H1 (cell line): ENCODE data around the gene TGM2.

ENCODE experiments used
- EZH2 ChIP-seq: fragments of 200-600 bp; sonication (generic); IDR thresholded peaks from 2 replicates; pipeline ENCODE4 v1.7.1; 2012; ENCODE audit warnings: low read depth, mild to moderate bottlenecking, moderate library complexity, low read length, inconsistent platforms; ENCODE audit not compliant: severe bottlenecking
- JUND ChIP-seq: IDR thresholded peaks from 2 replicates; pipeline ENCODE4 v1.6.1; 2011; ENCODE audit warnings: mild to moderate bottlenecking, improper control_type of control experiment, low read length
- SIRT6 ChIP-seq: IDR thresholded peaks from one replicate; pipeline ENCODE4 v1.7.1; 2012; ENCODE audit warnings: low read length, inconsistent platforms
- TEAD4 ChIP-seq: IDR thresholded peaks from 2 replicates; pipeline ENCODE4 v1.6.1; 2012; ENCODE audit warnings: low read depth, low read length, inconsistent platforms, mixed read lengths
- TF ChIP-seq, protein P1 (sequence below), 3 experiments: IDR thresholded peaks; 1 replicate in 2 of 3; 2 replicates in 1 of 3; pipeline versions ENCODE4 v1.5.1 to v1.6.1; 2011; ENCODE audit warnings: low read length in 3 of 3, mild to moderate bottlenecking in 3 of 3, inconsistent platforms in 2 of 3, low read depth in 1 of 3, moderate library complexity in 1 of 3; ENCODE audit not compliant: insufficient read depth in 1 of 3; ENCODE audit errors: control extremely low read depth in 1 of 3

DNA sequence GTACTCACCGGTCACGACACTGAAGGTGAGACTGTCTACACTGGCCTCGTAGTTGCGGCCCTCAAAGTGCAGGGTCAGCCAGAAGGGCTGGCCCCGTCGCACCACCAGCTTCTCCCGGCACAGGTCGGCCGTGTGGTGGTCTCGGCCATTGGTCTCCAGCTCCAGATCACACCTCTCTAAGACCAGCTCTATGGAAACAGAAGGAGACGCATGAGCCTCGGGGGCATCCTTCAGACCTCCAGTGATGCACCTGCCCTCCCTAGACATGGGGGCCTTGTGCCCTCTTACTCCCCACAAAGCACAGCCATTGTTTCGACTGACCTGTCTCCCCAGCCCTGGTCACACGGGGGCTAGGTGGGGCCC lies 3.7 kb downstream of the TGM2 start:
- TF ChIP-seq, protein P1, sequence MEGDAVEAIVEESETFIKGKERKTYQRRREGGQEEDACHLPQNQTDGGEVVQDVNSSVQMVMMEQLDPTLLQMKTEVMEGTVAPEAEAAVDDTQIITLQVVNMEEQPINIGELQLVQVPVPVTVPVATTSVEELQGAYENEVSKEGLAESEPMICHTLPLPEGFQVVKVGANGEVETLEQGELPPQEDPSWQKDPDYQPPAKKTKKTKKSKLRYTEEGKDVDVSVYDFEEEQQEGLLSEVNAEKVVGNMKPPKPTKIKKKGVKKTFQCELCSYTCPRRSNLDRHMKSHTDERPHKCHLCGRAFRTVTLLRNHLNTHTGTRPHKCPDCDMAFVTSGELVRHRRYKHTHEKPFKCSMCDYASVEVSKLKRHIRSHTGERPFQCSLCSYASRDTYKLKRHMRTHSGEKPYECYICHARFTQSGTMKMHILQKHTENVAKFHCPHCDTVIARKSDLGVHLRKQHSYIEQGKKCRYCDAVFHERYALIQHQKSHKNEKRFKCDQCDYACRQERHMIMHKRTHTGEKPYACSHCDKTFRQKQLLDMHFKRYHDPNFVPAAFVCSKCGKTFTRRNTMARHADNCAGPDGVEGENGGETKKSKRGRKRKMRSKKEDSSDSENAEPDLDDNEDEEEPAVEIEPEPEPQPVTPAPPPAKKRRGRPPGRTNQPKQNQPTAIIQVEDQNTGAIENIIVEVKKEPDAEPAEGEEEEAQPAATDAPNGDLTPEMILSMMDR (IDR thresholded peaks at IDR 0.05; ENCODE audit: control extremely low read depth in 1 of 3, insufficient read depth in 1 of 3, low read depth in 1 of 3, low read length in 3 of 3): no peak
- TF ChIP-seq SIRT6: no peak
- TF ChIP-seq JUND: no peak
- TF ChIP-seq EZH2: no peak
- TF ChIP-seq TEAD4: no peak
